Neural progenitor cell (in vitro differentiated cells): ENCODE measurements around the gene SKA3. TPM values are rescaled to one million over a fixed set of nuclear protein-coding genes. Genes with fewer than 3 reads are reported as not detected.
"Not testable (repeated sequence)": the region's sequence is repeated elsewhere in the genome, so short reads cannot be mapped to it uniquely, and the experiment has no call there.

Experiments
- DNase-seq: peaks from one replicate; pipeline ENCODE4 v3.0.0-alpha.2; 2016; ENCODE audit warnings: low spot score
- H2AFZ ChIP-seq: fragments of 200-600 bp; sonication (generic); replicated peaks from 2 replicates; pipeline ENCODE4 v1.6.1; 2016; ENCODE audit warnings: antibody characterized with exemption
- H3F3A ChIP-seq: fragments of 200-600 bp; sonication (generic); 2 replicates; pipeline ENCODE4 v1.6.1; 2016; ENCODE audit warnings: antibody characterized with exemption, low read depth
- H3K27ac ChIP-seq: fragments of 200-600 bp; sonication (generic); 2 replicates; pipeline ENCODE4 v1.5.1; 2016; ENCODE audit warnings: mild to moderate bottlenecking
- H3K27me3 ChIP-seq: fragments of 200-600 bp; sonication (generic); 2 replicates; pipeline ENCODE4 v1.6.1; 2016; ENCODE audit warnings: mild to moderate bottlenecking, moderate library complexity
- H3K36me3 ChIP-seq: fragments of 200-600 bp; sonication (generic); 2 replicates; pipeline ENCODE4 v1.5.1; 2016
- H3K4me1 ChIP-seq: fragments of 200-600 bp; sonication (generic); 2 replicates; pipeline ENCODE4 v1.6.1; 2016; ENCODE audit warnings: mixed run types
- H3K4me2 ChIP-seq: fragments of 200-600 bp; sonication (generic); 2 replicates; pipeline ENCODE4 v1.6.1; 2016
- H3K4me3 ChIP-seq: fragments of 200-600 bp; sonication (generic); 2 replicates; pipeline ENCODE4 v1.5.1; 2016
- H3K79me2 ChIP-seq: fragments of 200-600 bp; sonication (generic); 2 replicates; pipeline ENCODE4 v1.6.1; 2016; ENCODE audit warnings: low read depth
- H3K9ac ChIP-seq: fragments of 200-600 bp; sonication (generic); 2 replicates; pipeline ENCODE4 v1.6.1; 2016
- H3K9me3 ChIP-seq: fragments of 200-600 bp; sonication (generic); 2 replicates; pipeline ENCODE4 v1.5.1; 2016; ENCODE audit warnings: low read depth
- H4K20me1 ChIP-seq: fragments of 200-600 bp; sonication (generic); 2 replicates; pipeline ENCODE4 v1.6.1; 2016; ENCODE audit warnings: low read depth
- H3K27ac Mint-ChIP-seq: 3 replicates; pipeline ENCODE4 v1.8.0; 2021; ENCODE audit warnings: mixed read lengths
- H3K27me3 Mint-ChIP-seq: 2 replicates; pipeline ENCODE4 v1.8.0; 2022; ENCODE audit warnings: low read depth, mild to moderate bottlenecking, inconsistent platforms, moderate library complexity, mixed read lengths; ENCODE audit not compliant: insufficient read depth
- H3K36me3 Mint-ChIP-seq: 3 replicates; pipeline ENCODE4 v1.8.0; 2021; ENCODE audit warnings: mixed read lengths
- H3K4me1 Mint-ChIP-seq: 3 replicates; pipeline ENCODE4 v1.8.0; 2021; ENCODE audit warnings: mixed read lengths
- H3K4me3 Mint-ChIP-seq: 3 replicates; pipeline ENCODE4 v1.8.0; 2021; ENCODE audit warnings: mild to moderate bottlenecking, moderate library complexity, mixed read lengths
- H3K9me3 Mint-ChIP-seq: 3 replicates; pipeline ENCODE4 v1.8.0; 2020; ENCODE audit warnings: mixed read lengths
- CTCF ChIP-seq: fragments of 200-600 bp; sonication (generic); IDR thresholded peaks from 2 replicates; pipeline ENCODE4 v1.5.1; 2017; ENCODE audit warnings: antibody characterized with exemption, mild to moderate bottlenecking
- EZH2 ChIP-seq: fragments of 200-600 bp; sonication (generic); IDR thresholded peaks from 2 replicates; pipeline ENCODE4 v1.6.1; 2017; ENCODE audit warnings: antibody characterized with exemption, mild to moderate bottlenecking, moderate library complexity
- EZH2phosphoT487 ChIP-seq: fragments of 200-600 bp; sonication (generic); IDR thresholded peaks from 2 replicates; pipeline ENCODE4 v1.6.1; 2017; ENCODE audit warnings: antibody characterized with exemption
- total RNA-seq: library from RNA; depleted of rRNA; stranded (reverse); fragments of >200 nt; gene quantifications from 2 replicates; pipeline ENCODE4 v1.2.3, GENCODE V29; 2015; ENCODE audit warnings: low replicate concordance

The SKA3 gene
- total RNA-seq, 1 donor from 2014 or later, result 74.7 TPM

GRCh38 chr13:21212138-21212775 lies 35.9 kb upstream of the SKA3 start:
- H3F3A ChIP-seq, result no peaks in the 10 kb centered on the region
- no peaks in the 10 kb centered on the region for H3K36me3 Mint-ChIP-seq
- peaks cover 5% of the 10 kb centered on the region for H3K27me3 Mint-ChIP-seq
- H3K4me1 Mint-ChIP-seq, result no peaks in the 10 kb centered on the region
- no peak for TF ChIP-seq EZH2phosphoT487
- no peak overlapping the region for H2AFZ ChIP-seq
- H3K79me2 ChIP-seq, result no peaks in the 10 kb centered on the region
- no peaks in the 10 kb centered on the region for H4K20me1 ChIP-seq
- peaks cover 11% of the 10 kb centered on the region for H3K9me3 Mint-ChIP-seq
- H3K27ac ChIP-seq, result no peak overlapping the region
- H3K4me3 Mint-ChIP-seq, result no peak overlapping the region
- H3K4me3 ChIP-seq, result no peak overlapping the region
- no peaks in the 10 kb centered on the region for H3K9me3 ChIP-seq
- H3K9ac ChIP-seq, result no peak overlapping the region
- H3K27ac Mint-ChIP-seq, result no peak overlapping the region
- no peak for DNase-seq
- no peaks in the 10 kb centered on the region for H3K4me1 ChIP-seq
- H3K27me3 ChIP-seq, result no peaks in the 10 kb centered on the region
- H3K36me3 ChIP-seq, result no peaks in the 10 kb centered on the region
- no peak overlapping the region for H3K4me2 ChIP-seq

- no peak overlapping the region for H3K27ac ChIP-seq
- no peaks in the 10 kb centered on the region for H3K27me3 ChIP-seq
- H4K20me1 ChIP-seq, result no peaks in the 10 kb centered on the region
- no peak overlapping the region for H3K4me3 ChIP-seq
- H3K9me3 ChIP-seq, result no peaks in the 10 kb centered on the region
- no peak overlapping the region for H2AFZ ChIP-seq
- Mint-ChIP-seq H3K36me3 (no peaks in the 10 kb centered on the region), H3K4me3 (no peak overlapping the region), H3K27ac (no peak overlapping the region), H3K9me3 (peaks cover 14% of the 10 kb centered on the region), H3K4me1 (peaks cover 8% of the 10 kb centered on the region), H3K27me3 (peaks cover 3% of the 10 kb centered on the region)
- H3K9ac ChIP-seq, result no peak overlapping the region
- TF ChIP-seq EZH2phosphoT487, result no peak
- no peak for TF ChIP-seq EZH2
- no peak for TF ChIP-seq CTCF
- no peaks in the 10 kb centered on the region for H3K4me1 ChIP-seq
- peaks cover 16% of the 10 kb centered on the region for H3F3A ChIP-seq
- no peaks in the 10 kb centered on the region for H3K79me2 ChIP-seq
- H3K4me2 ChIP-seq, result no peak overlapping the region
- no peak for DNase-seq
- no peaks in the 10 kb centered on the region for H3K36me3 ChIP-seq
These were observed 32.4 kb upstream of the SKA3 start for GRCh38 chr13:21208652-21209154.

- peaks cover 2% of the 10 kb centered on the region for H3K27me3 Mint-ChIP-seq
- H3K36me3 Mint-ChIP-seq, result peaks cover 4% of the 10 kb centered on the region
- Histone ChIP-seq H3K4me3 (no peak overlapping the region), H3K36me3 (no peaks in the 10 kb centered on the region), H3F3A (peaks cover 16% of the 10 kb centered on the region), H4K20me1 (no peaks in the 10 kb centered on the region), H3K4me1 (no peaks in the 10 kb centered on the region), H3K79me2 (no peaks in the 10 kb centered on the region), H3K4me2 (no peak overlapping the region), H3K27me3 (no peaks in the 10 kb centered on the region), H2AFZ (no peak overlapping the region), H3K9ac (no peak overlapping the region), H3K9me3 (no peaks in the 10 kb centered on the region), H3K27ac (no peak overlapping the region)
- no peak overlapping the region for H3K4me3 Mint-ChIP-seq
- H3K4me1 Mint-ChIP-seq, result peaks cover 8% of the 10 kb centered on the region
- TF ChIP-seq CTCF, result no peak
- TF ChIP-seq EZH2, result no peak
- no peak for TF ChIP-seq EZH2phosphoT487
- no peak for DNase-seq
- H3K27ac Mint-ChIP-seq, result no peak overlapping the region
- H3K9me3 Mint-ChIP-seq, result peaks cover 21% of the 10 kb centered on the region
These were observed 26.6 kb upstream of the SKA3 start for GRCh38 chr13:21202767-21203531.

DNA sequence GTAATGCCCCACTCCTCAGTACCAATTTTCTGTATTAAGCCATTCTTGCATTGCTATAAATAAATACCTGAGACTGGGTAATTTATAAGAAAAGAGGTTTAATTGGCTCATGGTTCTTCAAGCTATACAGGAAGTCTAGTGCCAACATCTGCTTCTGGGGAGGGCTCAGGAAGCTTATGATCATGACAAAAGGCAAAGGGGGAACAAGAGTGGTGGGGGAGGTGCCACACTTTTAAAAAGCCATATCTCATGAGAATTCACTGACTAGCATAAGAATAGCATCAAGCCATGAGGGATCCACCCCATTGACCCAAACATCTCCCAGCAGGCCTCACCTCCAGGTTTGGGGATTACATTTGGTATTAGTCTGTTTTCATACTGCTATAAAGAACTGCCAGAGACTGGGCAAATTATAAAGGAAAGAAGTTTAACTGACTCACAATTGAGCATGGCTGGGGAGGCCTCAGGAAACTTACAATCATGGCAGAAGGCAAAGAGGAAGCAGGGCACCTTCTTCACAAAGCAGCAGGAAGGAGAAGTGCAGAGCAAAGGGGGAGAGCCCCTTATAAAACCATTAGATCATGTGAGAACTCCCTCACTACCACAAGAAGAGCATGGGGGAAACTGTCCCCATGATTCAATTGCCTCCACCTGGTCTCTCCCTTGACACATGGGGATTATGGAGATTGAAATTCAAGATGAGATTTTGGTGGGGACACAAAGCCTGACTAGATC lies 25.3 kb upstream of the SKA3 start:
- H3K4me2 ChIP-seq, H3K27ac Mint-ChIP-seq, H3K36me3 Mint-ChIP-seq, H2AFZ ChIP-seq, H3K9me3 ChIP-seq, H3K9ac ChIP-seq, H3K4me3 ChIP-seq, H3K27me3 Mint-ChIP-seq, H3K4me1 ChIP-seq, H3K27ac ChIP-seq, H3K36me3 ChIP-seq, H3K27me3 ChIP-seq, H4K20me1 ChIP-seq, H3K4me1 Mint-ChIP-seq, H3K4me3 Mint-ChIP-seq, DNase-seq, H3K79me2 ChIP-seq: not testable (repeated sequence)
- peaks cover 11% of the 10 kb centered on the region for H3F3A ChIP-seq
- peaks cover 21% of the 10 kb centered on the region for H3K9me3 Mint-ChIP-seq

DNA sequence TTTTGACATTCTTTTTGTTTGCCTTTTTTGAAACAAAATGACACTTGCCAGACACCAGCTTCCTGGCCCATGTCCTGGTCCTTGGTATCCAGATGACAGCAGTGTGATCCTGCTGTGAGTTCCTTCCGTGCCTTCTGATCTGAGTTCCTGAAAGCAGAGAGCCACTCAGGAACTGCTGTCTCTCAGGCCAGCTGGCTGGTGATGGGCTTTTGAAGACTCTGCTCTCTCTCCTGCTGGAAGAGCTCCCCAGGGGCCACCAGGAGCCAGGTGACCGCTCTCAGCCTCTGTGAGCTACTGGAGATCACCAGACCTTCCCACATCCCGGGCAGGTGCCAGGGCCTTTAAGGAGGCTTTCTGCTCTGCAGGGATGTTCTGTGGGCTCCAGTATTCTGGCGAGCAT lies 22.0 kb upstream of the SKA3 start:
- H3K27me3 ChIP-seq, H3K79me2 ChIP-seq, DNase-seq, H3K27me3 Mint-ChIP-seq, H3K4me1 Mint-ChIP-seq, H3K27ac Mint-ChIP-seq, H3F3A ChIP-seq, H3K4me3 ChIP-seq, H3K4me3 Mint-ChIP-seq, H2AFZ ChIP-seq, H3K27ac ChIP-seq, H3K9ac ChIP-seq, H3K36me3 ChIP-seq, H4K20me1 ChIP-seq, H3K4me1 ChIP-seq, H3K36me3 Mint-ChIP-seq, H3K4me2 ChIP-seq, H3K9me3 ChIP-seq: not testable (repeated sequence)
- H3K9me3 Mint-ChIP-seq, result peaks cover 18% of the 10 kb centered on the region

DNA sequence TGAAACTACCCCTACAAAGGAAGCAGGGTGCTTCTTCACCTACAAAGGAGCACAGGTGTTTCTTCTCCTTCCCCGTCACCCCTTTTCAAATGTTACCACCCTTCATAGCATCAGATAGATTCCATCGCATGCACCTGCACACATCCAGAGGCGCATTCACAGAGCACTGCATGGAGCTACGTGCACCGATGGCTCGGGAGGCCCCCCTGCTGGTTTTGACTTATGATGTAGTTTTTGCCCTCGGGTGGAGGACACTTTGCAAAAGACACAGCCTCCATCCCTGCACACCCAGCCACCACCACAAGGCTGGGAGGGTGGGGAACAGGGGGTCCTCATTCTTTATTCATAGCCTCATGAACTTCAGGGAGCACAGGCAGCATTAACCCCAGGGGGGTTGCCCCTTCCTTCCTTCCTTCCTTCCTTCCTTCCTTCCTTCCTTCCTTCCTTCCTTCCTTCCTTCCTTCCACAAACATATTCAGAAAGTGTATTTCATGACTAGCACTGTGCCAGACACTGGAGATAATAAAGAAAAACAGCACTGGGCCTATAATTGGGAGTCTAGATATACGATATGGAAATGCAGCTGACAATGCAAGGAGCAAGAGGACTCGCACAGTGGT lies 21.4 kb upstream of the SKA3 start:
- not testable (repeated sequence) for H3K27me3 ChIP-seq, H3K4me3 Mint-ChIP-seq, H3F3A ChIP-seq, H4K20me1 ChIP-seq, H3K9ac ChIP-seq, H3K36me3 ChIP-seq, H2AFZ ChIP-seq, H3K27me3 Mint-ChIP-seq, H3K9me3 ChIP-seq, H3K36me3 Mint-ChIP-seq, H3K27ac Mint-ChIP-seq, H3K79me2 ChIP-seq, H3K4me2 ChIP-seq, DNase-seq, H3K4me3 ChIP-seq, H3K27ac ChIP-seq, H3K4me1 ChIP-seq, H3K4me1 Mint-ChIP-seq
- peaks cover 21% of the 10 kb centered on the region for H3K9me3 Mint-ChIP-seq
